HEK293 (cell line): ENCODE results near the gene GRN.

Source experiments
- ZBTB21 ChIP-seq: fragments of 450-650 bp; formaldehyde crosslinking; IDR thresholded peaks from 2 replicates; pipeline ENCODE4 v1.5.1; 2017; ENCODE audit warnings: missing biosample characterization, missing genetic modification characterization
- ZNF138 ChIP-seq: fragments of 450-650 bp; formaldehyde crosslinking; IDR thresholded peaks from 2 replicates; pipeline ENCODE4 v1.5.1; 2016; ENCODE audit warnings: missing biosample characterization, missing genetic modification characterization, borderline replicate concordance
- ZNF561 ChIP-seq: fragments of 450-650 bp; IDR thresholded peaks from 2 replicates; pipeline ENCODE4 v1.5.1; 2018; ENCODE audit warnings: missing biosample characterization, missing genetic modification characterization, borderline replicate concordance
- TF ChIP-seq, protein P1 (sequence below): fragments of 450-650 bp; formaldehyde crosslinking; IDR thresholded peaks from 2 replicates; pipeline ENCODE4 v1.5.1; 2016; ENCODE audit warnings: missing biosample characterization, missing genetic modification characterization
- TF ChIP-seq, protein P2 (sequence below): fragments of 450-650 bp; formaldehyde crosslinking; IDR thresholded peaks from 2 replicates; pipeline ENCODE4 v1.5.1; 2016; ENCODE audit warnings: missing biosample characterization, missing genetic modification characterization

DNA sequence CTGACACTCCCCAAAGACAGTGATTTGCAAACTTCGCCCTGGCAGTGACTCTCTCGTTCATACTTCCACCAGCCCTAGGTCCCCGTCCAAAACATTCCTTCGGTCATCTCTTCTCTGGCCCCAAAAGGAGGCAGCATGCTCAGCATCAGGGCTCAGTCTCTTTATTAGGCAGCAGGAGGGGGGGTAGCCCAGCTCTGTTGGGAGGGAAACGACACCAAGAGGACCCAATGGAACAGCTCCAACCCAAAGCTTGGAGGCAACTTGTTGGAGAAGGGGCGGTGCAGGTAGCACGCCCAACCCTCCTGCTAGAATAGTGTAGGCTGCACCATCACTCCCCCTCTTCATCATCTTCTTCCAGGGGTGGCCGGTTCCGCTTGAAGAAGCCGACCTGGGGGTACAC, 26.9 kb downstream of the GRN start:
- TF ChIP-seq ZNF561 (tag by site-specific recombination) (no peak), ZNF138 (tag by site-specific recombination) (no peak), ZBTB21 (tag by site-specific recombination) (no peak)
- TF ChIP-seq, protein P1, sequence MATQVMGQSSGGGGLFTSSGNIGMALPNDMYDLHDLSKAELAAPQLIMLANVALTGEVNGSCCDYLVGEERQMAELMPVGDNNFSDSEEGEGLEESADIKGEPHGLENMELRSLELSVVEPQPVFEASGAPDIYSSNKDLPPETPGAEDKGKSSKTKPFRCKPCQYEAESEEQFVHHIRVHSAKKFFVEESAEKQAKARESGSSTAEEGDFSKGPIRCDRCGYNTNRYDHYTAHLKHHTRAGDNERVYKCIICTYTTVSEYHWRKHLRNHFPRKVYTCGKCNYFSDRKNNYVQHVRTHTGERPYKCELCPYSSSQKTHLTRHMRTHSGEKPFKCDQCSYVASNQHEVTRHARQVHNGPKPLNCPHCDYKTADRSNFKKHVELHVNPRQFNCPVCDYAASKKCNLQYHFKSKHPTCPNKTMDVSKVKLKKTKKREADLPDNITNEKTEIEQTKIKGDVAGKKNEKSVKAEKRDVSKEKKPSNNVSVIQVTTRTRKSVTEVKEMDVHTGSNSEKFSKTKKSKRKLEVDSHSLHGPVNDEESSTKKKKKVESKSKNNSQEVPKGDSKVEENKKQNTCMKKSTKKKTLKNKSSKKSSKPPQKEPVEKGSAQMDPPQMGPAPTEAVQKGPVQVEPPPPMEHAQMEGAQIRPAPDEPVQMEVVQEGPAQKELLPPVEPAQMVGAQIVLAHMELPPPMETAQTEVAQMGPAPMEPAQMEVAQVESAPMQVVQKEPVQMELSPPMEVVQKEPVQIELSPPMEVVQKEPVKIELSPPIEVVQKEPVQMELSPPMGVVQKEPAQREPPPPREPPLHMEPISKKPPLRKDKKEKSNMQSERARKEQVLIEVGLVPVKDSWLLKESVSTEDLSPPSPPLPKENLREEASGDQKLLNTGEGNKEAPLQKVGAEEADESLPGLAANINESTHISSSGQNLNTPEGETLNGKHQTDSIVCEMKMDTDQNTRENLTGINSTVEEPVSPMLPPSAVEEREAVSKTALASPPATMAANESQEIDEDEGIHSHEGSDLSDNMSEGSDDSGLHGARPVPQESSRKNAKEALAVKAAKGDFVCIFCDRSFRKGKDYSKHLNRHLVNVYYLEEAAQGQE (tag by site-specific recombination), result no peak
- TF ChIP-seq, protein P2, sequence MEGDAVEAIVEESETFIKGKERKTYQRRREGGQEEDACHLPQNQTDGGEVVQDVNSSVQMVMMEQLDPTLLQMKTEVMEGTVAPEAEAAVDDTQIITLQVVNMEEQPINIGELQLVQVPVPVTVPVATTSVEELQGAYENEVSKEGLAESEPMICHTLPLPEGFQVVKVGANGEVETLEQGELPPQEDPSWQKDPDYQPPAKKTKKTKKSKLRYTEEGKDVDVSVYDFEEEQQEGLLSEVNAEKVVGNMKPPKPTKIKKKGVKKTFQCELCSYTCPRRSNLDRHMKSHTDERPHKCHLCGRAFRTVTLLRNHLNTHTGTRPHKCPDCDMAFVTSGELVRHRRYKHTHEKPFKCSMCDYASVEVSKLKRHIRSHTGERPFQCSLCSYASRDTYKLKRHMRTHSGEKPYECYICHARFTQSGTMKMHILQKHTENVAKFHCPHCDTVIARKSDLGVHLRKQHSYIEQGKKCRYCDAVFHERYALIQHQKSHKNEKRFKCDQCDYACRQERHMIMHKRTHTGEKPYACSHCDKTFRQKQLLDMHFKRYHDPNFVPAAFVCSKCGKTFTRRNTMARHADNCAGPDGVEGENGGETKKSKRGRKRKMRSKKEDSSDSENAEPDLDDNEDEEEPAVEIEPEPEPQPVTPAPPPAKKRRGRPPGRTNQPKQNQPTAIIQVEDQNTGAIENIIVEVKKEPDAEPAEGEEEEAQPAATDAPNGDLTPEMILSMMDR (tag by site-specific recombination), result no peak
